ENCODE data around the gene ACAP1.

The ACAP1 gene

DNA sequence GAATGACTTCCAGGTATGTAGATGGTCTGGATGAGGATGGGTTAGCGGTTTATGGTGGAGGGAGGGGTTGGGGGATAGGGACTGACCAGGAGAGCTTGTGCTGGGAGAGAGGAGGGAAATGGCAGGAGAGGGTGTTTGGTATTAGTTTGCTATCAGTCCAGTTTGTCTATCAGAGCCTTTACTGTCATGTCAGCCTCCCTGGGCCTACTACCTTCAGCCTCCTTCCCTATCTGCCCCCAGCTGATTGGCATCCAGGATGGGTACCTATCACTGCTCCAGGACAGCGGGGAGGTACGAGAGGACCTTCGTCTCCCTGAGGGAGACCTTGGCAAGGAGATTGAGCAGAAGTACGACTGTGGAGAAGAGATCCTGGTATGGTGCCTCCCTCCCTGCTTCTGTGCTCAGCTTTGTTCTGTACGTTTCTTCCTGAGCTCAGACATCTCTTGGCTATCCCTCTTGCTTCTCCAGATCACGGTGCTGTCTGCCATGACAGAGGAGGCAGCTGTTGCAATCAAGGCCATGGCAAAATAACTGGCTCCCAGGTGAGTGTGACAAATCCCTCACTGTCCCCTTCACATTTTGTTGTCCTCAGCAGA lies 25.1 kb upstream of the ACAP1 start:
- DNase-seq (ENCODE audit: low read depth), result no peak

DNA sequence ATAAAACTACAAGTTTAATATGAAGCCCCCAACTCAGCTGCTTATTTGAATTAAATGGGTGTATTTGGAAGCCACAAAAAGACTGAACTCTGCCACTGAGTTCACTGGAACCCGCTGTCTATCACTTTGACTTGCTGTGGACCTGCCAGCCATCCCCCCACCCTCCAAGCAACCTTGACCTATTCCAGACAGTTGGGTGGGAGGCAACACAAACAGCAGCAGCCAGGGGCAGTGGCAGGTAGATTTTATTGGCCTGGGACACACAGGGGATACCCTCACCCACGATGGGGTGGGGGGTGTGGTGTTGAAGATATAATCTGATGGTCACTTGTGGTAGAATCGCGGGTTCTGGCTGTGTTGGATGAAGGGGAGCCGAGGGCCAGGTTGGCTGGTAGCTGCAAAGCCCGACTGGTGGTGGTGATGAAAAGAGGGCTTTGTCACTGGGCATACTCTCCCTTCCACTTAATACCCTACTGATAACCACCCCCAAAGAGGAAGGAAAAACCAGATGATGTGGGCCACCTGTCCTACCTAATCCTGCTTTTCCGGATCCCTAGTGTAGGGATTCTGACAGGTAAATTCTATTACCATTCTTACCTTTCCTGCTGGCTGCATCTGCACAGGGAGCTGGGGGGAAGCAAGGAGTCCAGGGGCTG lies 23.8 kb upstream of the ACAP1 start:
- DNase-seq (ENCODE audit: low read depth), result no peak

- DNase-seq (ENCODE audit: low read depth), result no peak
These were observed 23.0 kb upstream of the ACAP1 start for GRCh38 chr17:7313088-7313889.

DNA sequence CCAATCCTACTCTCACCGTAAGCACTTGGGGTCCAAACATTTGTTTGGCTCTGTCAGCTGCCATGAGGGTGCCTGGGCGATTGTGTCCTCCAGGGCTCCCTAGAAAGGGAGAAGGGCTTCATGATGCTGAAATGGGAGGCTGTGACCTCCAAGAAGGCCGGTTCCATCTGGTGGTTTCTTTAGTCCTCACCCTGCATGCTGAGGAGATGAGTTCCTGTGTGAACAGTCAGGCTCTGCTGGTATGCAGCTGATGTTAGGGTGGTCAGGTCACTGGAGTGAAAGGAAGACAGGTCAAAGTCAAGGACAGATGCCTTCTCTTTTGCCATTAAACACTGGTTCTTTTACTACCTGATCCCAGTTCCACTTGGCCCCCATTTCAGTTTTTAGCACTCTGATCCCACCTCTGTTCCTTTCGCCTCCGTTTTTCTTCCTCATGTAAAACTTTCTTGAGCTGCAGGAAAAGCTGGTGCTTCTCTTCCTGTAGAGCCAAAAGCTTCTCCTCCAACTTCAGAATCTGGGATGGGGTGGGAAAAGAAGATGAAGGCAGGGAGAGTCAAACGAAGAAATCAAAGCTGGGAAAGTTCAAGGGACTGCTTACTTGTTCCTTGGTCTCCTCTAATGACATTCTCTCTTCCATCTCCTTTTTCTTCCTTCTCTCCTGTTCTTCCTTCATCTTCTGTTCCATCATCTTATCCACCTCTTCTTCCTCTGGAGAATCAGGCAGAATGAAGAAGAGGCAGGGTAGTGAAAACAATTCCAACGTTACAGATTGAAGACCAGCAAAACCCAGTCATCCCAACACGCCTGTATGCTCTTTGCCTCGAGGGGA lies 22.2 kb upstream of the ACAP1 start:
- DNase-seq (ENCODE audit: low read depth), result no peak

- no peak for DNase-seq (ENCODE audit: low read depth)
These were observed 21.4 kb upstream of the ACAP1 start, which contains the start of gene GPS2 for GRCh38 chr17:7314719-7315569. Gene GPS2, minus strand, starts transcription at chr17:7315360. Its CDS starts 308 bp downstream, at chr17:7315052.

DNA sequence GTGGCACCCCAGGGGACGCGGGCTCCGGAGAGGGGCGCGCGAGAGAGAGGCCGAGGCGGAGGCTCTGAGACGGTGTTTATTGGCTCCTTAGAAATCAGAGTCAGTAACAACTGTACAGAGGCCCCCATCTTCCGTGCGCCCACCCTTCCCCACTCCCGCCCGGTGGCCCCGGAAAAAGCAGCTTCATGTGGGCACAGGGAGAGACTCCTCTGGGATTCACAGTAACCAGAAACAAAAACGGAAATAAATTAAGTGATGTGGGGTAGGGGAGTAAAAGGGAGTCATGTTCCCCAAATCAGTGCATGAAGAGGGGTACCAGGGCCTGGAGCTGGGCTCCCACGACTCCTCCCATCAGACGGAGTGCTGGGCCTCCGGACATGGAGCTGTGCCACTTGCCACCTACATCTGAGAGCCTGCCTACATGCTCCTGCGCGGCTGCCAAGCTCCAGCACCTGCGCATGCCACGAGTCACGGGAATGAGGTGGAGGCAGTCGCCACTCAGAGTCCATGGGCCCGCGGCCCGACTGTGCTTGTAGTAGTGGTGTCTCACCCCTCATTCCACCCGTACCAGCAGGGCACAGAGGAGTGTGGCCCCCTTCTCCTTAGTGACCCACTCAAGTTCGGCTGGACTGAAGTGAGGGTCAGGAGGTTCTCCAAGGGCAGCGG lies 20.6 kb upstream of the ACAP1 start:
- no peak for DNase-seq (ENCODE audit: low read depth)

- DNase-seq (ENCODE audit: low read depth), result no peak
These were observed 19.0 kb upstream of the ACAP1 start for GRCh38 chr17:7317161-7317803.

DNA sequence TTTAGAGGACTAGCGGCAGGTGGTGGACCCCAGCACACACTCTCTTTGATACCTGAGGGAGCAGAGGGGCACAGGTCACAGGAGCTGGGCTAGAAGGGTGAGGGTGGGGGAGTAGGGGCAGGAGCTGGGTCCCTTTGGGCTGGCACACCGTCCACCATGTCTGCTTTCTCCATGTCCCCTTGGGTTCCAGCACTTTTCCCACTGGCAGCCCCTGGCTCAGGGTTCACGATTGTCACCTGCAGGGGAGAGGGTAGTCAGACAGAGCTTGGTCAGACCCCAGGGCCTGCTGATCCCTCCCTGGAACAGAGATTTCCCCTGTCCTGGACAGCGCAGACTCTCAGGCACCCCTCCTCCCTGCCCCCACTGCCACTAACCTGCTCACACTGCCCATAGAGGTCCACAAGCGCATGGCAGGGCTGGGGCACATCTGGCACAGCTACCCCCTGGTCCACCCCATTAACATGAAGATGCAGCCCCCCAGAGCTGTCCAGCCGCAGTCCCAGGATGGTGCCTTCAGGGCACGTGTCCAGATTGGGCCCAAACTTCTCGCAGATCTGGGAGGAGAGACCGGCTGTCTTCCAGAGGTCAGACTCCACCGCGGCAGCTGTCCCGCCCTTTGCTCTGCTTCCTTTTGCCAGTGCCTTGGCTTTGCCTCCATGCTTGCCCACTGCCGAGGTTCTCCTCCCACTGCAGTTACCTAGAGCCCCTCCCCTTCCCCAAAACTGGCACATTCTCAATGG lies 18.0 kb upstream of the ACAP1 start:
- DNase-seq (ENCODE audit: low read depth), result no peak

DNA sequence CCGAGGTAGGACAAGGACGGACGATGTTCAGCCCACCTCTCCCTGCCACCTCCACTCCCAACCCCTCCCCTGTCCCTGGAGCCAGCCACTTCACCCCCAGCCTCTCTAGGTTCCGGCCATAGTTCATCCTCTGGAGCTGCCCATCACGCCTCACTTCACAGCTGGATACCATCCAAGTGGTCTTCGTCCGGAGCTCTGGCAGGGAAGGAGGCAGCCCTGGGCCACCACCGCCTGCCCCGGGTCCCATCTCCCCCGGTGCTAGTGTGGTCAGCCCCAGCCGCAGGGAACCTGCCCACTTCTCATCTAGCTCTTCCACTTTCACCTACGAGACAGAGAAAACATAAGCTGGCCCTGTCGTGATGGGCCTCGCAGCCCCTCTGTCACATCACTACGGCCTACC lies 14.9 kb upstream of the ACAP1 start:
- no peak for DNase-seq (ENCODE audit: low read depth)

DNA sequence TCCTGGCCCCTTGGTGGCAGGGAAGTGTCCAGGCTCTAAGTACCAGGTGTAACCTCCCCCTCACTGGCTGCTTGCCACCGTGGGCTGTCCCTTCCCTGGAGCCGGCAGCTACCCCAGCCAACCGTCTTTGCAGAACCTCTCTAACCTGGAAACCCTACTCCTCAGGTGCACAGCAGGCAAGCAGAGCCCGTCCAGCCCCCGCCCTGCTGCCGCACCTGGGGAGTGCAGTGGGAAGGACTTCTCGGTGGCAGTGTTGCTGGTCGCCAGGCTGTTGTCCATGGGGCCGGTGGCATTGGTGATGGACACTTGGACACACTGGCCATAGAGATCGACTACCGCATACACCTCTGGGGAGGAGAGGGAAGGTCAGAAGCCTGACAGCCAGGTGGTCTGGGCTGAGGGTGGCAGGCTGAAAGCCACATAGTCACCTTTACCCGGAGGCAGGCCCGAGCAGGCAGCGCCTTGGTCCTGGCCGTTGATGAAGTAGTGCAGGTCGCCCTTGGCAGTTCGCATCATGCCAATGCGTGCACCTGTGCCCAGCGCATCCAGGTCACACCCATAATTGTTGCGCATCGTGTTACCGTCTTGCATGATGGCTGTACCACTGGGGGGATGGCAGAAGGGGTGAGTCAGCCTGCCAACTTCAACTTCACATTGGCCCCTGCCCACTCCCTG lies 13.7 kb upstream of the ACAP1 start:
- no peak for DNase-seq (ENCODE audit: low read depth)

- DNase-seq (ENCODE audit: low read depth), result no peak
These were observed 12.4 kb upstream of the ACAP1 start for GRCh38 chr17:7323731-7324437.

GRCh38 chr17:7324438-7324779 lies 11.9 kb upstream of the ACAP1 start:
- DNase-seq (ENCODE audit: low read depth), result no peak

- DNase-seq (ENCODE audit: low read depth), result no peak
These were observed 11.2 kb upstream of the ACAP1 start for GRCh38 chr17:7325031-7325528.

DNA sequence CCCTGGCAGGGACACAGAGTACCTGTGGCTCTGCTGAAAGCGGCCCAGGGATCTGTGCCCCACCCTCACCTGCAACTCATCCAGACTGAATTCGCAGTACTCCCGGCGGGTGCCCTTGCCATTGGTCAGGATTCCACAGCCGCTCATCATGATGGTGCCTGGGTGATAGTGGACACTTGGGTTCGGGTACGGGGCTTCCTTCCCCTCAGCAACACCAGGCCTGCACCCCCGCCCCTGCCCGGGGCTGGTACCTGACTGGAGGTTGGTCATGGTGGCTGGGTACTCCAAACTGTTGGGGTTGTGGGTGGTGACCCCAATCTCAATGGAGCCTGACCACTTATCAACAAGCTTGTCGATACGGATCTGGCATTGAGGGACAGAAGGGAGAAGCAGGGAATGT lies 10.1 kb upstream of the ACAP1 start:
- no peak for DNase-seq (ENCODE audit: low read depth)

DNA sequence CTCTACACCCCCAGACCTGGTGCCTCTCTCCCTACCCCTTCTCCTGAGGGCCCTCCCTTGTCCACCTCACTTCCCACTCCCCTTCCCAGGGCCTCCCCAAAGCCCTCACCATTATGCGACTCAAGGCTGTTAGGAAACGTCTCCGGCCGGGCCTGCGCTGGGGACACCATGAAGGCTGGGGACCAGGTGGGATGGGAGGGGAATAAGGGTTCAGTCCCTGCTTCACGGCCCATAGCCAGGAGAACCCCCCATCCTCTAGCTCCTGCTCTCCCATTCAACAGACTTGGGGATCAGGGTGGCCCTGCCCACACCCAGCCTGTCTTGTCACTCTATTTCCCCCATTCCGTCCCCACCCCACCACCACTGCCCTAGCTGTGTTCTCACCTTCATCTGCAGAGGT lies 9.3 kb upstream of the ACAP1 start:
- no peak for DNase-seq (ENCODE audit: low read depth)

GRCh38 chr17:7327501-7327900 lies 8.8 kb upstream of the ACAP1 start:
- no peak for DNase-seq (ENCODE audit: low read depth)

GRCh38 chr17:7328009-7328408 lies 8.3 kb upstream of the ACAP1 start:
- DNase-seq (ENCODE audit: low read depth), result no peak

GRCh38 chr17:7328840-7329373 lies 7.4 kb upstream of the ACAP1 start, which contains the start of gene NEURL4:
Gene NEURL4, minus strand, starts transcription at chr17:7329335. Its CDS starts 23 bp downstream, at chr17:7329312.
- DNase-seq (ENCODE audit: low read depth), result no peak

All from HS-27A (cell line).